ENCODE data around the gene FAM228A. TPM values are rescaled to one million over a fixed set of nuclear protein-coding genes. Genes with fewer than 3 reads are reported as not detected.

Gene FAM228A
- total and polyA plus RNA-seq, 4 donors = 1.0 to 4.7 (median 2.8) TPM

- intact Hi-C loops (cut with DNase I) = no loop called here
- peaks cover 3 to 17% of the 10 kb centered on the region in 2 donors for H3K36me3 ChIP-seq (ENCODE audit: control insufficient read depth in 1 of 2, insufficient read depth in 2 of 2, low read length in 1 of 2)
- no peaks in the 10 kb centered on the region for H3K9me3 ChIP-seq (ENCODE audit: control insufficient read depth, low read length)
- no peaks in the 10 kb centered on the region for H3K27me3 ChIP-seq (ENCODE audit: control insufficient read depth in 1 of 2, insufficient read depth in 2 of 2, low read length in 1 of 2)
- H3K4me3 ChIP-seq (ENCODE audit: low read length in 2 of 2) = no peak overlapping the region
- no peaks in the 10 kb centered on the region for H3K4me1 ChIP-seq (ENCODE audit: control insufficient read depth in 1 of 2, insufficient read depth in 2 of 2, low read length in 2 of 2)
- H3K27ac ChIP-seq (ENCODE audit: low read depth in 1 of 2, low read length in 2 of 2) = no peak overlapping the region
- DNase-seq (no peak), ATAC-seq (ENCODE audit: low FRiP score) (no peak)
- WGBS, 2 donors = 87% methylated on average over 17 of the region's 17 CpGs
Measured at GRCh38 chr2:24209389-24210105, 34.7 kb downstream of the FAM228A start.

- H3K4me3 ChIP-seq (ENCODE audit: low read length in 2 of 2) = no peak overlapping the region
- ATAC-seq (ENCODE audit: low FRiP score) = no peak
- 95% methylated on average over 2 of the region's 2 CpGs for WGBS, 2 donors
- H3K36me3 ChIP-seq (ENCODE audit: control insufficient read depth in 1 of 2, insufficient read depth in 2 of 2, low read length in 1 of 2) = peaks cover under 1 to 16% of the 10 kb centered on the region in 2 donors
- DNase-seq = no peak
- intact Hi-C loops (cut with DNase I) = no loop called here
- H3K27ac ChIP-seq (ENCODE audit: low read depth in 1 of 2, low read length in 2 of 2) = no peak overlapping the region
- no peaks in the 10 kb centered on the region for H3K27me3 ChIP-seq (ENCODE audit: control insufficient read depth in 1 of 2, insufficient read depth in 2 of 2, low read length in 1 of 2)
- H3K4me1 ChIP-seq (ENCODE audit: control insufficient read depth in 1 of 2, insufficient read depth in 2 of 2, low read length in 2 of 2) = no peaks in the 10 kb centered on the region
- no peaks in the 10 kb centered on the region for H3K9me3 ChIP-seq (ENCODE audit: control insufficient read depth, low read length)
Measured at GRCh38 chr2:24210106-24210455, 35.2 kb downstream of the FAM228A start.

GRCh38 chr2:24210723-24211122 is 35.9 kb downstream of the FAM228A start:
- Histone ChIP-seq H3K27me3 (ENCODE audit: control insufficient read depth in 1 of 2, insufficient read depth in 2 of 2, low read length in 1 of 2) (no peaks in the 10 kb centered on the region), H3K27ac (ENCODE audit: low read depth in 1 of 2, low read length in 2 of 2) (no peak overlapping the region), H3K4me1 (ENCODE audit: control insufficient read depth in 1 of 2, insufficient read depth in 2 of 2, low read length in 2 of 2) (no peaks in the 10 kb centered on the region), H3K36me3 (ENCODE audit: control insufficient read depth in 1 of 2, insufficient read depth in 2 of 2, low read length in 1 of 2) (peaks cover 0 to 12% of the 10 kb centered on the region in 2 donors), H3K4me3 (ENCODE audit: low read length in 2 of 2) (no peak overlapping the region), H3K9me3 (ENCODE audit: control insufficient read depth, low read length) (no peaks in the 10 kb centered on the region)
- intact Hi-C loops (cut with DNase I) = no loop called here
- 94 to 95% methylated on average over 21 of the region's 21 CpGs for WGBS, 2 donors
- DNase-seq = no peak
- no peak for ATAC-seq (ENCODE audit: low FRiP score)

- no peaks in the 10 kb centered on the region for H3K9me3 ChIP-seq (ENCODE audit: control insufficient read depth, low read length)
- no peak overlapping the region for H3K4me3 ChIP-seq (ENCODE audit: low read length in 2 of 2)
- no peaks in the 10 kb centered on the region for H3K4me1 ChIP-seq (ENCODE audit: control insufficient read depth in 1 of 2, insufficient read depth in 2 of 2, low read length in 2 of 2)
- WGBS, 2 donors = 63 to 68% methylated on average over 7 of the region's 7 CpGs
- DNase-seq (no peak), ATAC-seq (ENCODE audit: low FRiP score) (no peak)
- H3K27me3 ChIP-seq (ENCODE audit: control insufficient read depth in 1 of 2, insufficient read depth in 2 of 2, low read length in 1 of 2) = no peaks in the 10 kb centered on the region
- H3K27ac ChIP-seq (ENCODE audit: low read depth in 1 of 2, low read length in 2 of 2) = no peak overlapping the region
- H3K36me3 ChIP-seq (ENCODE audit: control insufficient read depth in 1 of 2, insufficient read depth in 2 of 2, low read length in 1 of 2) = peaks cover 0 to 12% of the 10 kb centered on the region in 2 donors
- intact Hi-C loops (cut with DNase I) = no loop called here
Measured at GRCh38 chr2:24211408-24211807, 36.6 kb downstream of the FAM228A start.

- Histone ChIP-seq H3K36me3 (ENCODE audit: control insufficient read depth in 1 of 2, insufficient read depth in 2 of 2, low read length in 1 of 2) (peaks cover 2 to 3% of the 10 kb centered on the region in 2 donors), H3K27ac (ENCODE audit: low read depth in 1 of 2, low read length in 2 of 2) (no peak overlapping the region), H3K9me3 (ENCODE audit: control insufficient read depth, low read length) (no peaks in the 10 kb centered on the region), H3K4me3 (ENCODE audit: low read length in 2 of 2) (no peak overlapping the region), H3K27me3 (ENCODE audit: control insufficient read depth in 1 of 2, insufficient read depth in 2 of 2, low read length in 1 of 2) (no peaks in the 10 kb centered on the region), H3K4me1 (ENCODE audit: control insufficient read depth in 1 of 2, insufficient read depth in 2 of 2, low read length in 2 of 2) (no peaks in the 10 kb centered on the region)
- ATAC-seq (ENCODE audit: low FRiP score) (no peak), DNase-seq (no peak)
- 89 to 90% methylated on average over 3 of the region's 3 CpGs for WGBS, 2 donors
- intact Hi-C loops (cut with DNase I) = no loop called here
Measured at GRCh38 chr2:24214880-24215279, 40.0 kb downstream of the FAM228A start.

GRCh38 chr2:24220554-24221291 is 45.9 kb downstream of the FAM228A start:
- intact Hi-C loops (cut with DNase I) = no loop called here
- DNase-seq = no peak
- no peaks in the 10 kb centered on the region for H3K27me3 ChIP-seq (ENCODE audit: control insufficient read depth in 1 of 2, insufficient read depth in 2 of 2, low read length in 1 of 2)
- H3K4me3 ChIP-seq (ENCODE audit: low read length in 2 of 2) = no peak overlapping the region
- peaks cover 2 to 3% of the 10 kb centered on the region in 2 donors for H3K36me3 ChIP-seq (ENCODE audit: control insufficient read depth in 1 of 2, insufficient read depth in 2 of 2, low read length in 1 of 2)
- no peaks in the 10 kb centered on the region for H3K9me3 ChIP-seq (ENCODE audit: control insufficient read depth, low read length)
- H3K27ac ChIP-seq (ENCODE audit: low read depth in 1 of 2, low read length in 2 of 2) = no peak overlapping the region
- no peaks in the 10 kb centered on the region for H3K4me1 ChIP-seq (ENCODE audit: control insufficient read depth in 1 of 2, insufficient read depth in 2 of 2, low read length in 2 of 2)
- ATAC-seq (ENCODE audit: low FRiP score) = no peak
- WGBS, 2 donors = 88 to 90% methylated on average over 20 of the region's 20 CpGs

GRCh38 chr2:24221343-24222050 is 46.6 kb downstream of the FAM228A start:
- Histone ChIP-seq H3K27me3 (ENCODE audit: control insufficient read depth in 1 of 2, insufficient read depth in 2 of 2, low read length in 1 of 2) (no peaks in the 10 kb centered on the region), H3K4me1 (ENCODE audit: control insufficient read depth in 1 of 2, insufficient read depth in 2 of 2, low read length in 2 of 2) (no peaks in the 10 kb centered on the region), H3K9me3 (ENCODE audit: control insufficient read depth, low read length) (no peaks in the 10 kb centered on the region), H3K27ac (ENCODE audit: low read depth in 1 of 2, low read length in 2 of 2) (no peak overlapping the region), H3K4me3 (ENCODE audit: low read length in 2 of 2) (no peak overlapping the region), H3K36me3 (ENCODE audit: control insufficient read depth in 1 of 2, insufficient read depth in 2 of 2, low read length in 1 of 2) (peaks cover 3 to 4% of the 10 kb centered on the region in 2 donors)
- 90 to 92% methylated on average over 6 of the region's 6 CpGs for WGBS, 2 donors
- DNase-seq = no peak
- ATAC-seq (ENCODE audit: low FRiP score) = no peak
- intact Hi-C loops (cut with DNase I) = no loop called here

GRCh38 chr2:24222946-24223345 is 48.1 kb downstream of the FAM228A start:
- DNase-seq (no peak), ATAC-seq (ENCODE audit: low FRiP score) (no peak)
- peaks cover 3 to 4% of the 10 kb centered on the region in 2 donors for H3K36me3 ChIP-seq (ENCODE audit: control insufficient read depth in 1 of 2, insufficient read depth in 2 of 2, low read length in 1 of 2)
- intact Hi-C loops (cut with DNase I) = no loop called here
- no peak overlapping the region for H3K27ac ChIP-seq (ENCODE audit: low read depth in 1 of 2, low read length in 2 of 2)
- no peaks in the 10 kb centered on the region for H3K9me3 ChIP-seq (ENCODE audit: control insufficient read depth, low read length)
- H3K27me3 ChIP-seq (ENCODE audit: control insufficient read depth in 1 of 2, insufficient read depth in 2 of 2, low read length in 1 of 2) = no peaks in the 10 kb centered on the region
- H3K4me1 ChIP-seq (ENCODE audit: control insufficient read depth in 1 of 2, insufficient read depth in 2 of 2, low read length in 2 of 2) = no peaks in the 10 kb centered on the region
- WGBS, 2 donors = 75 to 77% methylated on average over 6 of the region's 6 CpGs
- H3K4me3 ChIP-seq (ENCODE audit: low read length in 2 of 2) = no peak overlapping the region

All from aorta (tissue), 5 donors.